Parathyroid adenoma (tissue), 2 donors: ENCODE measurements around the gene GABRB2.

Source experiments
- H2AFZ ChIP-seq: fragments of 300-600 bp; sonication (generic); one replicate; pipeline ENCODE4 v1.7.0; 2017; ENCODE audit warnings: antibody characterized with exemption, mild to moderate bottlenecking
- H3K27ac ChIP-seq: fragments of 300-600 bp; sonication (generic); one replicate; pipeline ENCODE4 v1.7.0; 2017
- H3K27me3 ChIP-seq: fragments of 300-600 bp; sonication (generic); one replicate; pipeline ENCODE4 v1.7.0; 2017; ENCODE audit warnings: low read length; ENCODE audit not compliant: control insufficient read depth, insufficient read depth
- H3K36me3 ChIP-seq: fragments of 300-600 bp; sonication (generic); one replicate; pipeline ENCODE4 v1.7.0; 2017; ENCODE audit warnings: low read length; ENCODE audit not compliant: control insufficient read depth, insufficient read depth
- H3K4me1 ChIP-seq: fragments of 300-600 bp; sonication (generic); one replicate; pipeline ENCODE4 v1.7.0; 2017; ENCODE audit warnings: control low read depth
- H3K4me2 ChIP-seq: fragments of 300-600 bp; sonication (generic); one replicate; pipeline ENCODE4 v1.7.0; 2017; ENCODE audit warnings: low read length
- H3K4me3 ChIP-seq: fragments of 300-600 bp; sonication (generic); one replicate; pipeline ENCODE4 v1.7.0; 2017; ENCODE audit warnings: low read depth, low read length
- H3K79me2 ChIP-seq: fragments of 300-600 bp; sonication (generic); one replicate; pipeline ENCODE4 v1.7.0; 2017; ENCODE audit warnings: control low read depth
- H3K9ac ChIP-seq: fragments of 300-600 bp; sonication (generic); one replicate; pipeline ENCODE4 v1.7.0; 2017; ENCODE audit warnings: mild to moderate bottlenecking
- H3K9me3 ChIP-seq: fragments of 300-600 bp; sonication (generic); one replicate; pipeline ENCODE4 v1.7.0; 2017; ENCODE audit warnings: low read length; ENCODE audit not compliant: control insufficient read depth
- CTCF ChIP-seq: fragments of 300-600 bp; sonication (generic); IDR thresholded peaks from one replicate; pipeline ENCODE4 v1.7.0; 2017; ENCODE audit warnings: antibody characterized with exemption, mild to moderate bottlenecking
- donor health status: primary hyperparathyroidism.

The GABRB2 gene

DNA sequence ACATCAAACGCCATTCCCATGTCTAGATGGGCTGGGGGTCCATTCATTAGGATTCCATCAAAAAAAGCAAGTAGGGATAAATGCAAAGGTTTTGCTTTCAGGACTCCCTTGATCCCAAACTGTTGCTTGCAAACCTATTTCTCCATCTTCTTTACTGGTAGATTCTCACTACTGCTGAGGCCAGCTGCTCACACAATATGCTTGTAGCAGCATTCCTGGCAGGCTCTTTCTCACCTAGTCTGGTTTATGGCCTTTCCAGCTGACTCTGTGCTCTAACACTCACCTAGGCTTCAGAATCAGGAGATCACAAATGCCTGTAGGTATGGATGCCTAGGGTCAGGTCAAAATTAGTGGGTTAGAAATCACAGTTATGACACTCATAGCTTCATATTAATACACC lies 274.7 kb downstream of the GABRB2 start:
- no peak for TF ChIP-seq CTCF

GRCh38 chr5:161269125-161269524 lies 277.4 kb downstream of the GABRB2 start:
- TF ChIP-seq CTCF: no peak
- no peak overlapping the region for H3K27ac ChIP-seq
- H3K79me2 ChIP-seq: no peaks in the 10 kb centered on the region
- no peak overlapping the region for H2AFZ ChIP-seq
- no peaks in the 10 kb centered on the region for H3K4me1 ChIP-seq
- no peaks in the 10 kb centered on the region for H3K27me3 ChIP-seq
- no peaks in the 10 kb centered on the region for H3K9me3 ChIP-seq
- H3K4me2 ChIP-seq: no peak overlapping the region
- no peak overlapping the region for H3K4me3 ChIP-seq
- H3K36me3 ChIP-seq: no peaks in the 10 kb centered on the region
- H3K9ac ChIP-seq: no peak overlapping the region

More for the DNA sequence above, 274.7 kb downstream of the GABRB2 start:
- Histone ChIP-seq H3K9me3 (no peaks in the 10 kb centered on the region), H3K27ac (no peak overlapping the region), H3K79me2 (no peaks in the 10 kb centered on the region), H3K4me3 (no peak overlapping the region), H2AFZ (no peak overlapping the region), H3K4me1 (no peaks in the 10 kb centered on the region), H3K27me3 (no peaks in the 10 kb centered on the region), H3K36me3 (no peaks in the 10 kb centered on the region), H3K9ac (no peak overlapping the region), H3K4me2 (no peak overlapping the region)

DNA sequence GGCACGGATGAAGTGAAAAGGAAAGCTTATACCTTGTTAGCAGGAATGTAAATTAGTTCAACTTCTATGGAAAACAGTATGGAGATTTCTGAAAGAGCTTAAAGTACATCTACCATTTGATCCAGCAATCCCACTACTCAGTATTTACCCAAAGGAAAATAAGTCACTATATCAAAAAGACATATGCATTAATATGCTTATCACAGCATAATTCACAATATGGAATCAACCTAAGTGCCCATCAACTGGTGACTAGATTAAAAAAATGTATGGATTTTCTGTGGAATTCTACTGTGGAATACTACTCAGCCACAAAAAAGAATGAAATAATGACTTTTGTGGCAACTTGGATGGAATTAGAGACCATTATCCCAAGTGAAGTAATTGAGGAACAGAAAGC lies 279.6 kb downstream of the GABRB2 start:
- Histone ChIP-seq H3K4me1 (no peaks in the 10 kb centered on the region), H3K4me2 (no peak overlapping the region), H3K9me3 (no peaks in the 10 kb centered on the region), H3K4me3 (no peak overlapping the region), H3K9ac (no peak overlapping the region), H3K36me3 (no peaks in the 10 kb centered on the region), H3K27ac (no peak overlapping the region), H2AFZ (no peak overlapping the region), H3K27me3 (no peaks in the 10 kb centered on the region), H3K79me2 (no peaks in the 10 kb centered on the region)
- no peak for TF ChIP-seq CTCF

DNA sequence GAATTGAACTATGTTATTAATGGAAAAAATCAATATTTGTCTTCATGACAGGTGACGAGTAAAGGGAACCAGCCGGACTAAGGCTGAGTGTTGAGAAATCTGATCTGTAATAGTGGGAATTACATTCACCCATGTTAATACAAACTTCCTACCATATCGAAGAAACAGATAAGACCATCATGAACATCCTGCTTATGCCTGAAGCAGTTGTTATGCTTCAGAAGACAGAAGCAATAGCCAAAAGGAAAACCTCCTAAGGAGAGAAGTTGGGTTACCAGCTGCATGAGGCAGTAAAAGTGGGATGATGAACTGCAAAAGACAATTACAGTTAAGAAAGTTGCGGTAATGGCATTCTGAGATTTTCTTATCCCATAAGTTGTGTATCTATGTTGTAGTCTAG lies 281.5 kb downstream of the GABRB2 start:
- H3K4me3 ChIP-seq: no peak overlapping the region
- H3K79me2 ChIP-seq: no peaks in the 10 kb centered on the region
- H2AFZ ChIP-seq: no peak overlapping the region
- no peak overlapping the region for H3K4me2 ChIP-seq
- no peaks in the 10 kb centered on the region for H3K4me1 ChIP-seq
- H3K27me3 ChIP-seq: no peaks in the 10 kb centered on the region
- no peaks in the 10 kb centered on the region for H3K9me3 ChIP-seq
- no peak overlapping the region for H3K9ac ChIP-seq
- no peak overlapping the region for H3K27ac ChIP-seq
- no peak for TF ChIP-seq CTCF
- no peaks in the 10 kb centered on the region for H3K36me3 ChIP-seq

GRCh38 chr5:161263191-161263590 lies 283.3 kb downstream of the GABRB2 start:
- H2AFZ ChIP-seq: no peak overlapping the region
- TF ChIP-seq CTCF: no peak
- no peaks in the 10 kb centered on the region for H3K27me3 ChIP-seq
- no peak overlapping the region for H3K27ac ChIP-seq
- no peaks in the 10 kb centered on the region for H3K79me2 ChIP-seq
- no peak overlapping the region for H3K4me3 ChIP-seq
- H3K4me1 ChIP-seq: no peaks in the 10 kb centered on the region
- H3K36me3 ChIP-seq: no peaks in the 10 kb centered on the region
- no peak overlapping the region for H3K9ac ChIP-seq
- no peaks in the 10 kb centered on the region for H3K9me3 ChIP-seq
- no peak overlapping the region for H3K4me2 ChIP-seq
